Rectal smooth muscle tissue (tissue), 1 donor: ENCODE data around the gene SPATA31D1.

ENCODE experiments used
- H3K27ac ChIP-seq: one replicate; pipeline ENCODE4 v1.7.0; 2013; ENCODE audit warnings: low read depth, low read length, inconsistent platforms
- H3K27me3 ChIP-seq: one replicate; pipeline ENCODE4 v1.7.0; 2013; ENCODE audit warnings: low read length; ENCODE audit not compliant: control insufficient read depth, insufficient read depth
- H3K36me3 ChIP-seq: one replicate; pipeline ENCODE4 v1.7.0; 2013; ENCODE audit warnings: low read length; ENCODE audit not compliant: control insufficient read depth, insufficient read depth
- H3K4me1 ChIP-seq: one replicate; pipeline ENCODE4 v1.7.0; 2013; ENCODE audit warnings: low read length; ENCODE audit not compliant: control insufficient read depth, insufficient read depth
- H3K4me3 ChIP-seq: one replicate; pipeline ENCODE4 v1.7.0; 2013; ENCODE audit warnings: low read length
- H3K9ac ChIP-seq: one replicate; pipeline ENCODE4 v1.7.0; 2013; ENCODE audit warnings: low read length

SPATA31D1 gene

GRCh38 chr9:82031538-82032280 lies 43.1 kb downstream of the SPATA31D1 start:
- Histone ChIP-seq H3K4me3 (no peak overlapping the region), H3K4me1 (no peaks in the 10 kb centered on the region), H3K36me3 (no peaks in the 10 kb centered on the region), H3K27me3 (no peaks in the 10 kb centered on the region), H3K9ac (no peak overlapping the region), H3K27ac (no peak overlapping the region)

GRCh38 chr9:82034956-82035731 lies 46.6 kb downstream of the SPATA31D1 start:
- H3K27me3 ChIP-seq: no peaks in the 10 kb centered on the region
- no peaks in the 10 kb centered on the region for H3K4me1 ChIP-seq
- H3K27ac ChIP-seq: no peak overlapping the region
- H3K9ac ChIP-seq: no peak overlapping the region
- no peak overlapping the region for H3K4me3 ChIP-seq
- no peaks in the 10 kb centered on the region for H3K36me3 ChIP-seq

GRCh38 chr9:82036086-82036485 lies 47.5 kb downstream of the SPATA31D1 start:
- H3K27me3 ChIP-seq: no peaks in the 10 kb centered on the region
- no peaks in the 10 kb centered on the region for H3K4me1 ChIP-seq
- no peaks in the 10 kb centered on the region for H3K36me3 ChIP-seq
- no peak overlapping the region for H3K9ac ChIP-seq
- H3K27ac ChIP-seq: no peak overlapping the region
- H3K4me3 ChIP-seq: no peak overlapping the region

GRCh38 chr9:82037126-82037525 lies 48.6 kb downstream of the SPATA31D1 start:
- no peaks in the 10 kb centered on the region for H3K27me3 ChIP-seq
- no peak overlapping the region for H3K27ac ChIP-seq
- no peak overlapping the region for H3K9ac ChIP-seq
- no peaks in the 10 kb centered on the region for H3K36me3 ChIP-seq
- H3K4me1 ChIP-seq: no peaks in the 10 kb centered on the region
- H3K4me3 ChIP-seq: no peak overlapping the region

GRCh38 chr9:82038897-82039296 lies 50.3 kb downstream of the SPATA31D1 start:
- Histone ChIP-seq H3K9ac (no peak overlapping the region), H3K27me3 (no peaks in the 10 kb centered on the region), H3K27ac (no peak overlapping the region), H3K4me1 (no peaks in the 10 kb centered on the region), H3K4me3 (no peak overlapping the region), H3K36me3 (no peaks in the 10 kb centered on the region)
